HepG2 (cell line): Measurements from ENCODE around the gene EMC8. TPM values are rescaled to one million over a fixed set of nuclear protein-coding genes. Genes with fewer than 3 reads are reported as not detected.

ENCODE experiments used
- ELF4 ChIP-seq: sonication (generic); formaldehyde crosslinking; IDR thresholded peaks from 2 replicates; pipeline ENCODE4 v1.5.0; 2020; ENCODE audit warnings: missing genetic modification reagents, mild to moderate bottlenecking, moderate library complexity, borderline replicate concordance
- FOXK2 ChIP-seq: fragments of 450-650 bp; IDR thresholded peaks from 2 replicates; pipeline ENCODE4 v1.6.1; 2016
- HNF4G ChIP-seq, 2 experiments: sonication (generic) in 1 of 2; formaldehyde crosslinking in 1 of 2; IDR thresholded peaks; 2 replicates each; pipeline versions ENCODE4 v1.4.0 to v1.6.1; 2011 to 2020; ENCODE audit warnings: borderline replicate concordance in 2 of 2, low read depth in 2 of 2, mild to moderate bottlenecking in 2 of 2, low read length in 1 of 2, missing genetic modification reagents in 1 of 2, moderate library complexity in 1 of 2
- KAT7 ChIP-seq: IDR thresholded peaks from 2 replicates; pipeline ENCODE4 v1.6.1; 2018; ENCODE audit warnings: borderline replicate concordance, missing compliant biosample characterization
- KMT2A ChIP-seq: sonication (generic); formaldehyde crosslinking; IDR thresholded peaks from 2 replicates; pipeline ENCODE4 v1.4.0; 2020; ENCODE audit warnings: missing genetic modification reagents
- LCORL ChIP-seq, 2 experiments: fragments of 450-650 bp in 1 of 2; sonication (generic) in 1 of 2; formaldehyde crosslinking in 1 of 2; IDR thresholded peaks; 2 replicates each; pipeline versions ENCODE4 v1.5.0 to v1.6.1; 2017 to 2020; ENCODE audit warnings: antibody characterized with exemption in 1 of 2, missing genetic modification reagents in 1 of 2
- PAX8 ChIP-seq: sonication (generic); formaldehyde crosslinking; IDR thresholded peaks from 2 replicates; pipeline ENCODE4 v1.8.0; 2022; ENCODE audit warnings: mild to moderate bottlenecking, missing genetic modification reagents, borderline replicate concordance
- SALL2 ChIP-seq: sonication (generic); formaldehyde crosslinking; IDR thresholded peaks from 2 replicates; pipeline ENCODE4 v1.8.1; 2023; ENCODE audit warnings: mild to moderate bottlenecking, missing genetic modification reagents, inconsistent platforms
- SPEN ChIP-seq: sonication (generic); formaldehyde crosslinking; IDR thresholded peaks from 2 replicates; pipeline ENCODE4 v1.5.1; 2020; ENCODE audit warnings: low read depth, mild to moderate bottlenecking, missing genetic modification reagents
- TARDBP ChIP-seq: sonication (generic); formaldehyde crosslinking; IDR thresholded peaks from 2 replicates; pipeline ENCODE4 v1.8.0; 2022; ENCODE audit warnings: mild to moderate bottlenecking, missing genetic modification reagents
- XRCC5 ChIP-seq: fragments of 200-400 bp; formaldehyde crosslinking; optimal IDR thresholded peaks from 2 replicates; pipeline ENCODE3; 2017; ENCODE audit warnings: mild to moderate bottlenecking, low read length
- ZNF234 ChIP-seq: sonication (generic); formaldehyde crosslinking; conservative IDR thresholded peaks from 2 replicates; pipeline ENCODE4 v1.5.1; 2020; ENCODE audit warnings: mild to moderate bottlenecking, missing genetic modification reagents
- ZNF530 ChIP-seq: sonication (generic); formaldehyde crosslinking; IDR thresholded peaks from 2 replicates; pipeline ENCODE4 v1.5.0; 2020; ENCODE audit warnings: low read depth, mild to moderate bottlenecking, missing genetic modification reagents
- polyA plus RNA-seq, 8 experiments: library from polyadenylated mRNA; depleted of rRNA in 3 of 8; stranded (reverse) in 7 of 8; unstranded in 1 of 8; fragments of >200 nt; fragmentation: Illumina TruSeq in 4 of 8; extraction: Trizol in 4 of 8; gene quantifications; 2 replicates each; pipeline versions ENCODE4 v1.2.1 to v1.2.3, GENCODE V29; 2011 to 2016; ENCODE audit warnings: low read depth in 4 of 8, missing spikeins in 1 of 8, mixed read lengths in 1 of 8; ENCODE audit not compliant: insufficient read depth in 1 of 8
- total RNA-seq, 5 experiments: library from RNA; depleted of rRNA; stranded (reverse); fragments of >200 nt; fragmentation: Illumina TruSeq; extraction: Trizol; gene quantifications; 2 replicates each; pipeline ENCODE4 v1.2.3, GENCODE V29; 2016; ENCODE audit warnings: low read depth in 1 of 5
- TF ChIP-seq, protein P1 (sequence below): sonication (generic); formaldehyde crosslinking; IDR thresholded peaks from 2 replicates; pipeline ENCODE4 v1.4.0; 2020; ENCODE audit warnings: mild to moderate bottlenecking, missing genetic modification reagents
- TF ChIP-seq, protein P2 (sequence below): IDR thresholded peaks from 2 replicates; pipeline ENCODE4 v1.6.1; 2016; ENCODE audit warnings: low read depth
- TF ChIP-seq, protein P3 (sequence below): sonication (generic); formaldehyde crosslinking; IDR thresholded peaks from 2 replicates; pipeline ENCODE4 v1.5.0; 2020; ENCODE audit warnings: mild to moderate bottlenecking, missing genetic modification reagents
- TF ChIP-seq, protein P4 (sequence below): sonication (generic); formaldehyde crosslinking; IDR thresholded peaks from 2 replicates; pipeline ENCODE4 v1.5.1; 2020; ENCODE audit warnings: mild to moderate bottlenecking, missing genetic modification reagents, moderate library complexity
- TF ChIP-seq, protein P5 (sequence below): sonication (generic); formaldehyde crosslinking; IDR thresholded peaks from 2 replicates; pipeline ENCODE4 v1.5.0; 2020; ENCODE audit warnings: mild to moderate bottlenecking, missing genetic modification reagents, moderate library complexity

The EMC8 gene
- total and polyA plus RNA-seq, 2 of the 13 experiments (the other 11 are each of a cell fraction or from before 2014, with no cell fraction given): 55.0 to 76.0 TPM

DNA sequence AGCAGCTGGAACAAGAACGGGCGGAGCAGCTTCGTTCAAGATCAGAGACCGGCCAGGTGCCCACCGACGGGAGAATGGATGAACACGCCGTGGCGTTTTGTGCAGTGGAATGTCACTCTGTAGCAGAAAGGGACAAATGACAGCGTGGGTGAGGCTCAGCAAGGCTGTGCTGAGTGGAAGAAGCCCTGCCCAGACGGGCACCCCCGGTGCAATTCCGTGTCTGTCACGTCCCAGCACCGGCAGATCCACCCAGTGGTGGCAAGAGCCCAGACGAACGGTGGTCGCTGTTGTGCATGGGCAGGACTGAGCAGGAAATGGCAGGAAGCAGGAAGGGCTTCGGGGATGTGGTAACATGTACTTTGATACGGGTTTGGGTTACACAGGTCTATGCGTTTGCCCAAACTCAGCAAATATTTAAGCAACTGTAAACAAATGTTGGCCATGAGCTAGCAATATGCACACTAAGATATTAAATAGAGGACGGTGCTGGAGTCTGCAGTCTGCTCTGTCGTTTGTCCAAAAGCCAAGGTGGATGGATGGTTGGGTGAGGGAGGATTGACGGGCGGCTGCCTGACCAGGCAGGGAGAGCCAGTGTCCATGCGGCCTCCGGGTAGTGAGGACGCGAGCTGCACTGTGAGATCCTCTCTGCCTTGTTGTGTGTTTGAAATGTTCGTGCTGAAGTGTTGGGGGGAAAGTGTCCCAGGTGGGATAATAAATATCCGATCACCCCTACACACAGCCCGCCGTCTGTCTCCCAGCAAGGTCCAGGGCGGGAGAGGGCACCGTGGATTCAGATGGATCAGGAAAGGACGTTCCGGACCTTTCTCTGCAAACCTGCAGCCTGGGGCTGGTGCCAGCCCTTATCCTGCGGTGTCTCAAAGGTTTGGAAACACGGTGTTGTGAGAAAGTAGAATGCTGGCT is 48.6 kb upstream of the EMC8 start (continued):
- TF ChIP-seq, protein P1, sequence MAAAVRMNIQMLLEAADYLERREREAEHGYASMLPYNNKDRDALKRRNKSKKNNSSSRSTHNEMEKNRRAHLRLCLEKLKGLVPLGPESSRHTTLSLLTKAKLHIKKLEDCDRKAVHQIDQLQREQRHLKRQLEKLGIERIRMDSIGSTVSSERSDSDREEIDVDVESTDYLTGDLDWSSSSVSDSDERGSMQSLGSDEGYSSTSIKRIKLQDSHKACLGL: no peak
- TF ChIP-seq SPEN (CRISPR knock-in tag) (peak; percentile 82), LCORL (IDR thresholded peaks at IDR 0.05) (peak; percentile 83), LCORL (CRISPR knock-in tag; IDR thresholded peaks at IDR 0.05) (peak; percentile 99), KMT2A (no peak; the same call in 1 of the 2 replicates), FOXK2 (peak; percentile 67; the same call in 1 of the 2 replicates), PAX8 (CRISPR knock-in tag) (0 out of 2 replicates have a peak, but pooled peaks have one; percentile 26), KAT7 (peak; percentile 53; the same call in 1 of the 2 replicates), SALL2 (CRISPR knock-in tag) (no peak; the same call in 1 of the 2 replicates), XRCC5 (peak; percentile 93), ELF4 (CRISPR knock-in tag) (peak; percentile 89; the same call in 1 of the 2 replicates), ZNF234 (CRISPR knock-in tag) (0 out of 2 replicates have a peak, but pooled peaks have one; percentile 46), TARDBP (CRISPR knock-in tag) (peak; percentile 95), ZNF530 (CRISPR knock-in tag) (no peak), HNF4G (IDR thresholded peaks at IDR 0.05; ENCODE audit: borderline replicate concordance, low read depth, low read length) (peak; percentile 94), HNF4G (CRISPR knock-in tag; IDR thresholded peaks at IDR 0.05; ENCODE audit: borderline replicate concordance, low read depth) (peak; percentile 96)
- TF ChIP-seq, protein P2, sequence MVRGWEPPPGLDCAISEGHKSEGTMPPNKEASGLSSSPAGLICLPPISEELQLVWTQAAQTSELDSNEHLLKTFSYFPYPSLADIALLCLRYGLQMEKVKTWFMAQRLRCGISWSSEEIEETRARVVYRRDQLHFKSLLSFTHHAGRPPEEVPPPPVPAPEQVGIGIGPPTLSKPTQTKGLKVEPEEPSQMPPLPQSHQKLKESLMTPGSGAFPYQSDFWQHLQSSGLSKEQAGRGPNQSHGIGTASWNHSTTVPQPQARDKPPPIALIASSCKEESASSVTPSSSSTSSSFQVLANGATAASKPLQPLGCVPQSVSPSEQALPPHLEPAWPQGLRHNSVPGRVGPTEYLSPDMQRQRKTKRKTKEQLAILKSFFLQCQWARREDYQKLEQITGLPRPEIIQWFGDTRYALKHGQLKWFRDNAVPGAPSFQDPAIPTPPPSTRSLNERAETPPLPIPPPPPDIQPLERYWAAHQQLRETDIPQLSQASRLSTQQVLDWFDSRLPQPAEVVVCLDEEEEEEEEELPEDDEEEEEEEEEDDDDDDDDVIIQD (CRISPR knock-in tag): no peak
- TF ChIP-seq, protein P3, sequence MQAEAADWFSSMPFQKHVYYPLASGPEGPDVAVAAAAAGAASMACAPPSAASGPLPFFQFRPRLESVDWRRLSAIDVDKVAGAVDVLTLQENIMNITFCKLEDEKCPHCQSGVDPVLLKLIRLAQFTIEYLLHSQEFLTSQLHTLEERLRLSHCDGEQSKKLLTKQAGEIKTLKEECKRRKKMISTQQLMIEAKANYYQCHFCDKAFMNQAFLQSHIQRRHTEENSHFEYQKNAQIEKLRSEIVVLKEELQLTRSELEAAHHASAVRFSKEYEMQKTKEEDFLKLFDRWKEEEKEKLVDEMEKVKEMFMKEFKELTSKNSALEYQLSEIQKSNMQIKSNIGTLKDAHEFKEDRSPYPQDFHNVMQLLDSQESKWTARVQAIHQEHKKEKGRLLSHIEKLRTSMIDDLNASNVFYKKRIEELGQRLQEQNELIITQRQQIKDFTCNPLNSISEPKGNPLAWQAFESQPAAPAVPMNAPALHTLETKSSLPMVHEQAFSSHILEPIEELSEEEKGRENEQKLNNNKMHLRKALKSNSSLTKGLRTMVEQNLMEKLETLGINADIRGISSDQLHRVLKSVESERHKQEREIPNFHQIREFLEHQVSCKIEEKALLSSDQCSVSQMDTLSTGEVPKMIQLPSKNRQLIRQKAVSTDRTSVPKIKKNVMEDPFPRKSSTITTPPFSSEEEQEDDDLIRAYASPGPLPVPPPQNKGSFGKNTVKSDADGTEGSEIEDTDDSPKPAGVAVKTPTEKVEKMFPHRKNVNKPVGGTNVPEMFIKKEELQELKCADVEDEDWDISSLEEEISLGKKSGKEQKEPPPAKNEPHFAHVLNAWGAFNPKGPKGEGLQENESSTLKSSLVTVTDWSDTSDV (CRISPR knock-in tag): no peak
- TF ChIP-seq, protein P4, sequence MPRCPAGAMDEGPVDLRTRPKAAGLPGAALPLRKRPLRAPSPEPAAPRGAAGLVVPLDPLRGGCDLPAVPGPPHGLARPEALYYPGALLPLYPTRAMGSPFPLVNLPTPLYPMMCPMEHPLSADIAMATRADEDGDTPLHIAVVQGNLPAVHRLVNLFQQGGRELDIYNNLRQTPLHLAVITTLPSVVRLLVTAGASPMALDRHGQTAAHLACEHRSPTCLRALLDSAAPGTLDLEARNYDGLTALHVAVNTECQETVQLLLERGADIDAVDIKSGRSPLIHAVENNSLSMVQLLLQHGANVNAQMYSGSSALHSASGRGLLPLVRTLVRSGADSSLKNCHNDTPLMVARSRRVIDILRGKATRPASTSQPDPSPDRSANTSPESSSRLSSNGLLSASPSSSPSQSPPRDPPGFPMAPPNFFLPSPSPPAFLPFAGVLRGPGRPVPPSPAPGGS (CRISPR knock-in tag): peak; percentile 83
- TF ChIP-seq, protein P5, sequence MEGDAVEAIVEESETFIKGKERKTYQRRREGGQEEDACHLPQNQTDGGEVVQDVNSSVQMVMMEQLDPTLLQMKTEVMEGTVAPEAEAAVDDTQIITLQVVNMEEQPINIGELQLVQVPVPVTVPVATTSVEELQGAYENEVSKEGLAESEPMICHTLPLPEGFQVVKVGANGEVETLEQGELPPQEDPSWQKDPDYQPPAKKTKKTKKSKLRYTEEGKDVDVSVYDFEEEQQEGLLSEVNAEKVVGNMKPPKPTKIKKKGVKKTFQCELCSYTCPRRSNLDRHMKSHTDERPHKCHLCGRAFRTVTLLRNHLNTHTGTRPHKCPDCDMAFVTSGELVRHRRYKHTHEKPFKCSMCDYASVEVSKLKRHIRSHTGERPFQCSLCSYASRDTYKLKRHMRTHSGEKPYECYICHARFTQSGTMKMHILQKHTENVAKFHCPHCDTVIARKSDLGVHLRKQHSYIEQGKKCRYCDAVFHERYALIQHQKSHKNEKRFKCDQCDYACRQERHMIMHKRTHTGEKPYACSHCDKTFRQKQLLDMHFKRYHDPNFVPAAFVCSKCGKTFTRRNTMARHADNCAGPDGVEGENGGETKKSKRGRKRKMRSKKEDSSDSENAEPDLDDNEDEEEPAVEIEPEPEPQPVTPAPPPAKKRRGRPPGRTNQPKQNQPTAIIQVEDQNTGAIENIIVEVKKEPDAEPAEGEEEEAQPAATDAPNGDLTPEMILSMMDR: peak; percentile 61
